Colon (tissue), 2 donors: ENCODE data around the gene AQP9.

Experiments
- FAIRE-seq: peaks from 2 replicates; lab custom pipeline; 2012; peaks lifted over from hg19 to GRCh38; lab: Jason Lieb, UNC
- donor health status: control.
- donor health status: control.

The AQP9 gene

DNA sequence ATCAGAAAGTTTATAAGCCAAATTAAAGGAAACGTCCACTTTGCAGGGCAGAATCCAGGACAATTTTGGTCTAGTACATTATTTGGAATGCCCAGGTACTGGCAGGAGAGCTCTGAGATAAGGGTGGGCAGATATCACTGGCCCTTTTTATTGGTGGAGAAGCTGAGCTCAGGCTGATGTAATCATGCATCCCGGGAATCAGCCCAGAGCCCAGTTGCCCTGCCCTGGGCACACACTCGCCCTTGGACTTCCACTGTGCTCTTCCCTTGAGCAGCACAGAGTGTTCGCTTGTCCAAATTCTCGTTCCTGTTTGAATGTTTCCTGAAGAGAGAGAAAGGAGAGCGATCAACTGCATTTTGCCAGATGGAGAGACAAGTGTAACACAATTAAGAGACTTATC is 3.7 kb downstream of the AQP9 start:
- no peak for FAIRE-seq

DNA sequence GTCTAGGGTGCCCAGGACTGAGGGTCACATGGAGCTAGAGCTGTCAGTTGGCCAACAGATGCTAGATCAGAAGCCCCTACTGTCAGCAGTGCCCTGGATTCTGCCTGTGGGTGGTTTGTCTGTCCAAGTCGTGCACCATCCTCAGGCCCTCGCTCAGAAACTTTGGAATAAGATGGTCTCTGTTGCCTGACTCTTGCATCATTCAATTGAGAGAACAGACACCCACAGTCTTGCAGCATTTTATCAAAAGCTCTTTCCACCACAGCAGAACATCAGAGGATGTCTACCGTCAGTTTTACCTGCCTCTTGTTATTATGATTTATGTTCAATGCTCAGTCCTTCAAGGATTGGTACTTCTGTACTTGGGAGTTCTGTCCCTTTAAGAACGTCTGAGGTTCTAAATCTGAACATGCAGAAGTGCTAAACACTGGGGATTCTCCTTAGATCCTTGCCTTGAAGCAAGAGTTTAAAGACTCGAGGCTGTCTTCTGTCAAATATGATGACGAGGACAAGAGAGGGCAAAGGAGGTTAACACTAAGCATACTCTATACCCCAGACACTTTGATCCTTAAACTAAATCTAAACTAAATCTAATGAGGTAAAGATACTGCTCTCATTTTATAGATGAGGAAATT is 4.8 kb downstream of the AQP9 start:
- FAIRE-seq = no peak

DNA sequence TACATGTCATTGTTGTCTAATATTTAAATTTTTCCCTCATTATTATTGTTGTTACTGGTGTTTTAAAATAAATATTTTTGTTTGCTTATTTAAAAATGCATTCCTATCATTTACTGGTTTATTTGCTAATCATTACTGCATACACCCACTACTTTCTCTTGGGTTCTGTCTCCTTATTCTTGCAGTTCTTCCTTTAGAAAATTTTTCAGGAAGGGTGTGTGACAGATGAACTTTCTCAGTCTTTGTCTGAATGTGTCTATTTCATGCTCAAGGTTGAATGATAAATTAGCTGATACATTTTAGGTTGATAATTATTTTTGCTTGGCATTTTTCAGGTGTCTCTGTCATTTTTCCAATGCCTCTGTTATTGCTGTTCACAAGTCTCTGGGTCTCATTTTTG is 7.4 kb downstream of the AQP9 start:
- no peak for FAIRE-seq

DNA sequence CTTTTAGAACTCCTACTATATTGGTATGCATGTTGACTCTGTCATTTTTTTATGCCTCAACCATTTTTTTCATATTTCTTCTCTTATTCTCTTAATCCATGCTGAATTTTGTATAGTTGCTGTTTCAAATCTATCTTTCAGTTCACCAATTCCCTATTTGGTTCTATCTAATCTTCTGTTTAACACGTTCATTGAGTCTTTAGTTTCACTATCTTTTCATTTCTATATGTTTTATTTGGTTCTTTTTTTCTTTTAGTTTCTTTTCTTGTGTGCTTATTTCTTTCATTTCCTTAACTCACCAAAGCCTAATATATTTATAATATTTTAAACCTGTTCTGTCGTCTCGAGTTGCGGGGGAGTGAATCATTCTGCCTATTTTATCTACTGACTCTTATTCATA is 8.0 kb downstream of the AQP9 start:
- no peak for FAIRE-seq

DNA sequence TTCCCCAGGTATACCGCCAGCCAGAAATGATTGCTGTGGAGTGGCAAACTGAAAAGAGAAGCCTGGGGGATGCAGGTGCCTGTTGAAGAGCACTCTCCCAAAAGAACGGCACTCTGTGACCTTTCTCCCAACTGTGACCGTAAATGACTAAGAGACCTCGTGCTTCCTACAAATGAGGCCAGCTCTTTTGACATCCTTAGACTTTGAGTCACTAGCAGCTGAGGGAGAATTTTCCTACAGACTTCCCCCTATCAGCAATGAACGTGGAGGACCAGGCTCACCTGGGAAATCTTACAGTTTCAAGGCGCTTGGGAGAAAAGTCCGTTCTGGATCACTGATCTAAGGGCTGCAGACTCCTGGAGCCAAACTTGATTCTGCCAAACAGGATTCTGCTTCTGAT is 8.6 kb downstream of the AQP9 start:
- no peak for FAIRE-seq

DNA sequence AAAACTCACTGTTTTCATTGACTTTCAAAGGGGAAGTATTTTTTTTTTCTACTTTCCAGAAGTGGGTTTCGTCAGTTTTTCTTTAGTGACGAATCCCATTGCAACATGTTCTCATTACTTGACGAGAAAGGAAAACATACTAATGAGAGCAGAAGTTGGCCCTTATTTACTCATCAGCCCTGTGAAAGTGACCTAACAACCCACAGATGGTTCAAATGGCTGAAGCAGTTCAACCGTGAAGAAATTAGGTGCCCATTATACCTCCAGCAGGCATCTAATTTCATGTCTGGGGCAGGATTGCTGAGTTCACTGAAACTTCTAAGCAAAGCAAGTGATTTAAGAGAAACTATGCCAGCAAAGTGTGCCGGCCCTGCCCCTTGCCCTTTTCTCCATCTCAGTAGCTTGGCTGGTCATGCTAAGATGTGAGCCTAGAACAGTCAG is 9.0 kb downstream of the AQP9 start:
- FAIRE-seq = no peak

DNA sequence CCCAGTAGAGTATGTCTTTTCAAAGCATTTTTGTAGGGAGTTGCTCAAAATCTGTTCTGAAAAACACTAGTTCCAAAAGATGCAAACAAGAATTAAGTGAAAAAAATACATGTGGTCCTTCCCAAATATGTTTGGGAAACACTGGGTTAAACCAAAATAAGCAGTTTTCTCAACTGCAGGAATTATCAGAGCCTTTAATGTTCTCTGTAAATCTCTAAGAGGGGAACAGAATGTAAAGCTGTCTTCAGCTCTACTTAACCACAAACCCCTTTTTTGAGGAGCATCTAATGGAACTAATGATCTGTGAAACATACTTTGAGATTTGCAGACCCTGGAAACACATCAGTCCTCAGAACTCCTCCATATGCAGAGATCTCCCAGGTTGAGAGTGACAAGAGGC is 9.9 kb downstream of the AQP9 start:
- no peak for FAIRE-seq

DNA sequence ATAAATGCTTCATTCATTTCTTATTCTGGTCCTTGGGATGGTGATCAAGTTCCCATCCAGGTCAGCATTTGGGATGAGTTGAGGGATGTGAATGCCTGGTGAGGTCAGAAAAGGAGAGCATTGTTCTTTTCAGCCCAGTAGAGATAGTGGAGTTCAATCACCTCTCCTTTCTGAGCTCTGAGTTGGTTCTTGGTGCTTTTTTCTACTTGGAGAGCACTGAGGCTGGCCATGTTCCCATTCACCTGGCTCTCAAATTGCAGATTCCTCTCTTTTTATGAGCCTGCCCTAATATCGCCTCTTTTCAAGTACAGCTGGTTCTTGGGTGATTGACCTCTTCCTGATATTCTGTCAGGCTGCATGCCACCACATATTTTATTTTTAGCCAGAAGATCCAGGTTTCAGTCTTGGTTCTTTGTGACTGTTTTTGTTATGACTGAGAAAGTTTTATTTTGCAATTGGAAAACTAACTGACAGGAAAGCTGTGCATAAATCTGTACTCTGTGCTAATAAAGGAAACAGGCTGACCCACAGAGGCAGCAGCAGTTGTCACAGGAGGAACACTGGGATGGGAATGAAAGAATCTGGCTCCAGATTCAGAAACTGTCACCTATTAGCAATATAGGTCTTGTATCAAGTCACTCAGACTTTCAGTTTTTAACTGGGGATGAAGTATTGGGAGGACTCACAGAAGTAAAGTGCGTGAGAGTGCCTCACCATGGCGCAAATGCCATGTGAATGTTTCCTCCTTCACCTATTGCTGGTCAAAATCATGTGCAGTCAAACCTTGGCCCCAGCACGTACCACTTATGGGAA is 10.7 kb downstream of the AQP9 start:
- FAIRE-seq = no peak

DNA sequence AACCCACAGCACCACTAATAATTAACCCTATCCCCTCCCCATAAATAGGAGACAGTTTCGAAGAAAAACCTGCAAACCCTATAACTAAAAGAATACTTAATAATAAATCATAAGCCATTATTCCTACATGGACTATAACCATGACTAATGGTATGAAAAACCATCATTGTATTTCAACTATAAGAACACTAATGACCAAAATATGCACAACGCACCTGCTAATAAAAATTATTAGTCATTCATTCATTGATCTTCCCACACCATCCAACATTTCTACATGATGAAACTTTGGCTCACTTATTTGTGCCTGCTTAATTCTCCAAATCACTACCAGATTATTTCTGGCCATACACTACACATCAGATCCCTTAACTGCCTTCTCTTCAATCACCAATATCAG is 16.6 kb downstream of the AQP9 start:
- FAIRE-seq = no peak

DNA sequence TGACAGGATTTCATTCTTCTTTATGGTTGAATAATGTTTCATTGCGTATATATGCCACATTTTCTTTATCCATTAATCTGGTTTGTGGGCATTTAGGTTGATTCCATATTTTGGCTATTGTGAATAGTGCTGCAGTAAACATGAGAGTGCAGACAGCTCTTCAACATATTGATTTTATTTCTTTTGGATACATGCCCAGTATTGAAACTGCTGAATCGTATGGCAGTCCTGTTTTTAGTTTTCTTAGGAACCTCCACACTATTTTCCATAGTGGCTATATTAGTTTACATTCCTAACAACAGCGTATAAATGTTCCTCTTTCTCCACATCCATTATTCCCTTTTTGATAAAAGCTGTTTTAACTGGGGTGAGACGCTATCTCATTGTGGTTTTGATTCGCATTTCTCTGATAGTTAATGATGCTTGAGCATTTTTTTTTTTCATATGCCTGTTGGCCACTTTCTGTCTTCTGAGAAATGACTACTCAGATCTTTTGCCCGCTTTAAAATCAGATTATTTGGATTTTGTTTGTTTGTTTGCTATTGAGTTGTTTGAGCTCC is 21.7 kb downstream of the AQP9 start:
- no peak for FAIRE-seq

DNA sequence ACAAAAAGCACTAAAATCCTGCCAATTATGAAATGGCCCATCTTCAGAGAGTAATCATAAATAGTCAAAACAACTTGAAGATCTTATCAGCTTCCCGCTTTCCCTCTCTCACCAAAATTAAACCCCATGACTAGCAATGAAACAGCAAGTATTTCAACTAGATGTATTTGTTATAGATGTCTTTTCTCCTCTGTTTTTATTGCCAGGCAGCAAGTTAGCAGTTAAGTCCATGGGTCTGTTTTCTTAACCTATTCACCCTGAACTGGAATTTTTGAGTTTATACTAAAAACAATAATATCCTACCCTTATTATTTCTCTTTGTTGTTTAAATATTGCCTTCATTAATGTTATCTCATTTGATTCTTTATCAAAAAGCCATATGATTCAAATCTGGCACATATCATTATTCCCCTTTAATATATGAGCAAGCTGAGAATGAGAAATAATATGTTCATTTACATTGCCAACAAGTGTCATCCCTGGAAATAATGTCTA is 23.3 kb downstream of the AQP9 start:
- FAIRE-seq = no peak

DNA sequence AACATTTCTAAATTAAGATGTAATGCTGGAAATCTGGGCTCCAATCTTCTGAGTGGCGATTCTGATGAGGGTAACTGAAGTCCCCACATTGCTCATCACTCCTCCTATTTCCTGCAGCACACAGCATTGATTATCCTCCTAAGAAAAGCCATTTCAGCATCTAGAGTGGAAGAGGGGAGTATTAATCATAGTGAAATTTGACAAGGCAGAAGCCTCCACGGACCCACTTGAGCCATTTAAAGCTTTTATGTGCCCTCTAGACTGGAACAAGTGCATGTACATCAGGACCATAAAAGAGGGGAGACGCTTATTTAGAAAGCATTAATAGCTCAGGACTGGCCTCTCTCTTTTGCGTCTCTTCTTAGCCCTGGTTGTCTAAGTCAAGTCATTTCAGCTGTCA is 25.8 kb downstream of the AQP9 start:
- no peak for FAIRE-seq

DNA sequence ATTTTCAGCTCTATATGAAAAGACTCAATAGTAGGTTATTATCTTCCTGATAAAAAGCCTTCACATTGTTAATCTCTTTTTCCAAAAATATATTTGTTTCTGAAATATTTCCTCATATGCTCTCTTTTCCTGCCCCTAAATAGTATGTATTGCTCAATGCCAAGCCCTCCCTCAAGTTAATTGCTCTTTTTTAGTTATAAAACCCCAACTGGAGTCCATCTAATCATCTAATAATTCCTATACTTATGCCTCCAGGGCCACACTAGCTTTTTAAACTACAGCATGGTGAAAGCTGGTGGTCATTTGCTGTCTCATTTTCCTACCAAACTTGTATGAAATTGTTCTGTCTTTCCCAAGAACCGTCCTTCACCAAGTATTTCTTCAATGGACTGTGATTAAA is 26.7 kb downstream of the AQP9 start:
- FAIRE-seq = no peak

DNA sequence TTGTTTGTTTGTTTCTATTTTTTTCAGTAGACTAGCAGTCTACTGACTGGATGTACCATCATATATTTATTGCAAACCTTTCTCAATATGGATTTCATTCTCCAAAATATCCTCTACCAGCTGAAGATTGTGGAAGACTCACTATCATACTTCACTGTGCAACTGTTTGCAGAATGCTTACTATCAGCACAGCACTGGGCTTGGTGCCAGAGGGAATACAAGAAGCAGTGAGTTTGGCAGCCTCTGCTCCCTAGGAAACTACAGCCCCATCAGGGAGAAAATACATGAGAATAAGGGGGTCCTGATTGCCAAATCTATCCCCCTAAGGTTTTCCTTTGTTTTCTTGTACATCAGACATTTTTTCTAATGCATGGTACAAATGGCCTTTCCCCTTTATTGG is 27.5 kb downstream of the AQP9 start:
- FAIRE-seq = no peak

DNA sequence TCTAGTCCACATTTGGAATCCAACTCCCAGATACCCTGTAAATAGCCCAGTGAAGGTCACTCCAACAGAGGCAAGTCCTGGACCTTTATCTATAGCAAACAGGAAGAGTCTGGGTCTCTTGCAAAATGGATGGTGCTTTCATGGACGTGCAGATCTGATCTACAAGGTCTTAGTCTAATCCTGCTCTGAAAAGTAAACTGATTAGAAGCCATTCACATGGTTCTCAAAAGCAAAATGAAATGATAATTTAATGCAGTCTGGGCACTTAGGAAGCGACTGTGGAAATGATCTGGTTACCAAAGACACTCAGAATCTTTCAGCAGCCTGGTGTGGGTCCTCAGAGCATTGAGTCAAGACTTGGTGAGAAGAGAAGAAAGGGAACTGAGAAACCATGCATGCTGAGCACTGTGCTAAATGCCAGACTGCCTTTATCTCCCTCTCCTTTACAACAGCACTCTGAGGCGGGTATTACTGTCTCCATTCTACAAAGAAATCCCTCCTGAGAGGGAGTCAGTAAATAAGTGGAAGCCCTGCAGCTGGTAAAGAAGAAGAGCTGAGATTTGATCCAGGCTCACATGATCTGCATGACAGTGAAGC is 29.0 kb downstream of the AQP9 start:
- no peak for FAIRE-seq

DNA sequence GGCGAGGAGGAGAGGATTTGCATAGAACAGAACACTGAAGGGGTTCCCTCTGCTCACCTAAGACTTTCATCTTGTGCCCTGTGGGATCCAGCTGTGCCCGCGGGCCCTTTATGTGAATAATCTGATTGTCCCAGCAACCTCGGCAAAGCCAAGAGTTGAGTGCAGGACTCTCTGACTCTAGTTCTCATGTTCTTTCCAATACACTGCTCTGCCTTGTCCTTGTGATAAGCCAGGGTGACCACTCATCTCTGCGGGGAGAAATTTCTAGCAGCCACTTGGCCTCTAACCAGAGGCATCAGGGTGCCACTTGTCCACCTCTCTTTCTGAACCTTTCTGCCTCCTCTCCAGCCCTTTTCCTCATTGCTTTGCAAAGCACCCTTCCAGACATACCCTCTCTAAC is 31.8 kb downstream of the AQP9 start:
- FAIRE-seq = no peak

DNA sequence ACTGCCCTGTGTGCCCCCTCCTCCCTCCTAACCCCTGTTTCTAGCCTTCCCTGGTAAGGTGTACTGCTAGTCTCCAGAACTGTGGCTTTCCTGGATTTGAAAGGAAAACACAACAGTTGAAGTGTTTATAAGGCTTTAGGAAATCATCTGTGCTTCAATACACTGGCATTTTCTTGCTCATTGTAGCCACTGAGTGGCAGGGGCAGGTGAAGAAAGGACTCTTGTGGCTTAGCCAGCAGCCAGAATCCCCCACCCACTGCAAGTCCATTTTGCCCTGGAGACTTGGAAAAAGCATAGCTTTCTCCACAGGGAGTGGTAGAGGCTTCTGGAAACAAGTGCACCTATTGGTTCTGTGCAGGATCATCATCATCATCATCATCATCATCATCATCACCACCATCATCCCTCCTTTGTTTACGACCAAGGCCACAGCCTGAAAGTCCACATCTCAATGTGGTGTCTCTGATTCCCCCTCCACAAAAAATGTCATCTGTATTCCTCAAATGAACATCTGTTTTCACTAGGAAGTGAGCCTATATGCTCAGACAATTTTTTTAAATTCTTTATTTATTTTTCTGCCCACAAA is 33.4 kb downstream of the AQP9 start:
- no peak for FAIRE-seq

DNA sequence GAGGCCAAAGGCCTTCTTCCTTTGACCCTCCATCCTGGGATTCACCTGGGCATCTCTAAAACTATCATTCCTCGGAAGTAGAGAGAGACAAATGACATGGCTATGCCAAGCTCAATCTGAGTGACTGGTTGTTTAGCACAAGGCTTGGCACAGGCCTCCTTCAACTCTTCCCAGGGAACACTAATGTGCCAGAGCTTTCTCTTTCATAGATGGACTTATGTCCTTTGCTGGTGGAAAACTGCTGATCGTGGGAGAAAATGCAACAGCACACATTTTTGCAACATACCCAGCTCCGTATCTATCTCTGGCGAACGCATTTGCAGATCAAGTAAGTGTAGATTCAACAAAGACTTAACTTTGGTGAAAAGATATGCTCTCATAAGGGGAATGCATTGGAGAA is 36.5 kb downstream of the AQP9 start:
- no peak for FAIRE-seq

DNA sequence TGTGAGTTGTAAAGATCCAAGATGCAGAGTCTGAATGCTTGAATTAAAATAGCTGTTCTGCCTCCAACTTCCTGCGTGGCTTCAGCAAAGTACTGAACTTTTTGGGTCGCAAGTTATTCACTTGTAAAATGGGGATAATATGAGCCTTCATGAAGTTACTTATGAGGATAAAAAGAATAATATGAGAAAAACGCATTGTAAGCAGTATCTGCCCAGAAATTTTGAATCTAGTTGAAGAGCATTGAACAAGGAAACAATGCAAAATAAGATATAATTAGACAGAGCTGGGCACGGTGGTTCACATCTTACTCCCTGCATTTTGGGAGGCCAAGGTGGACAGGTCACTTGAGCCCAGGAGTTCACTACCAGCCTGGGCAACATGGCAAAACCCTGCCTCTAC is 37.8 kb downstream of the AQP9 start:
- FAIRE-seq = no peak

DNA sequence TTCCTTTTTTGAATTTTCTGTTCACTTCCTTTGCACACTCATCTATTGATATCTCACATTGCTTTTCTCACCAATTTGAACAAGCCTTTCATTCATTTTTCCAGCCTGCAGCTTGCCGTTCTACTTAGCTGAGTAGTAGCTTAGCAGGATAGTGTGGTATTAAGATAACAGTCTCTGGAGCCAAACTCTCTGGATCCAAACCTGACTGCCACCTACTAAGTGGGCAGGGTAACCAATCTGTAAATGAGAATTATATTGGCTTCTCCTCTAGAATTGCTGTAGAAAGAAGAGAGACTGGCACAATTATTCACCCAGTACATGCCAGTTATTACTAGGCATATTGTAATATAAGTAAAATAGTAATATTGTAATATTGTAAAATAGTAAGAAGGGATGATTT is 40.5 kb downstream of the AQP9 start:
- FAIRE-seq = no peak

DNA sequence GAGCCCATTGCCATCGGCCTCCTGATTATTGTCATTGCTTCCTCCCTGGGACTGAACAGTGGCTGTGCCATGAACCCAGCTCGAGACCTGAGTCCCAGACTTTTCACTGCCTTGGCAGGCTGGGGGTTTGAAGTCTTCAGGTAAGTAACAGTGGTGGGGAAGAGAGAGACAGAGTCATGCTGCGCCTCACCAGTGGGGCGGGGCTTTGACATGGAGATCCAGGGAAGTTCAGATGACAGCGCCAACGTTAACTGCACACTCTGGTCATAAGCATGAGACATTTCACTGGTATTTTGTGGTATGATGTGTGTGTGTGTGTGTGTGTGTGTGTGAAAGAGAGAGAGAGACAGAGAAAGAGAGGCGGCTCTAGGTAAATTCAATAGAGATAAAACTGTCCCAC is 41.0 kb downstream of the AQP9 start:
- no peak for FAIRE-seq

DNA sequence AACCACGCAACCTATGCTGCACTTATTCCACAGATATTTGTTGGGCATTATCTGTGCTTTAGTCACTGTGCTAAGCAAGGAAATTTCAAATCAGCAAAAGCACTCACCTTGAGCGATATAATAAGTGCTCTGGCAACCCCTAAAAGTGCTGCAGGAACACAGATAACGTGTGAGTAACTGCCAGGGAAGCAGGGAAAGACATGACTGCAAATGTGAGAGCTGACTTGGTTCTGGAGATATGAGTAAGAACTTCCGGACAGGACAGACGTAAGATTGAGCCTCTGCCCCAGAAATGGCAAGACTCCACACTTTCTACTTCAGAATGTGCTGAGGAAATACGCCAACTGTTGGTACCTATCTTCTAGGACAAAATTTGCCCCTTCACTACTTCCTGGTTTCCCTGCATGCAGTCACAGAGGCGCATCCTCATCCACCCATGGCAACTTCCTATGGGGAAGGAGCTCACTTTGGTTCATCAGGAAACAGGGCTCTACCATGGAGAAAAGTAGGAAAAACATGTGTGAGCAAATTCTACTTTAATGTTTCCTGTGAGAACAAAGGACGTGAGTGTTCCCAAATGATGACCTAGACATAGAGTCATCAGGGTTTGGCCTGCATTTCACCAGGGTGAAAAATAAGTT is 41.7 kb downstream of the AQP9 start:
- no peak for FAIRE-seq
